HG03520 (cell line): ENCODE results near the gene OR52E8.
A peak's percentile ranks its signal among the peaks of the same experiment; 100 is the strongest.

ENCODE experiments used
- ATAC-seq: cut with Tn5 transposase; IDR thresholded peaks from one replicate; pipeline ENCODE4 v1.9.1; 2021; ENCODE audit warnings: mild to moderate bottlenecking, moderate library complexity; ENCODE audit not compliant: unreplicated experiment

OR52E8 gene

GRCh38 chr11:5857590-5857989 lies at the start of gene OR52E8:
Gene OR52E8 (minus strand): TSS chr11:5857690. CDS start chr11:5857690, 0 bp downstream.
- no peak for ATAC-seq

- no peak for ATAC-seq
Measured at GRCh38 chr11:5899534-5899933, 42.0 kb upstream of the OR52E8 start.

GRCh38 chr11:5892908-5893307 lies 35.4 kb upstream of the OR52E8 start, which contains the start of gene OR52E5:
Gene OR52E5 (plus strand): TSS chr11:5893208. CDS start chr11:5900777, 7,569 bp downstream.
- ATAC-seq, result no peak

- ATAC-seq, result no peak
Measured at GRCh38 chr11:5891216-5891800, 33.8 kb upstream of the OR52E8 start.

- ATAC-seq, result no peak
Measured at GRCh38 chr11:5887661-5888060, 30.2 kb upstream of the OR52E8 start.

GRCh38 chr11:5887172-5887571 lies 29.7 kb upstream of the OR52E8 start:
- no peak for ATAC-seq

GRCh38 chr11:5881756-5882155 lies 24.3 kb upstream of the OR52E8 start:
- no peak for ATAC-seq

GRCh38 chr11:5880329-5880728 lies 22.8 kb upstream of the OR52E8 start, which contains the start of gene OR52E4:
Gene OR52E4 (plus strand): TSS chr11:5880629. CDS start chr11:5884293, 3,664 bp downstream.
- ATAC-seq, result no peak

GRCh38 chr11:5878564-5878963 lies 21.1 kb upstream of the OR52E8 start:
- no peak for ATAC-seq

GRCh38 chr11:5865826-5866225 lies 8.3 kb upstream of the OR52E8 start:
- no peak for ATAC-seq

GRCh38 chr11:5851002-5851401 lies 6.5 kb downstream of the OR52E8 start:
- ATAC-seq, result no peak

- ATAC-seq, result no peak
Measured at GRCh38 chr11:5847711-5848110, 9.8 kb downstream of the OR52E8 start.

- ATAC-seq, result no peak
Measured at GRCh38 chr11:5846701-5847100, 10.8 kb downstream of the OR52E8 start.

- no peak for ATAC-seq
Measured at GRCh38 chr11:5841797-5842196, 15.7 kb downstream of the OR52E8 start, which contains the start of gene OR52E6. Gene OR52E6 (minus strand): TSS chr11:5841897. CDS start chr11:5841897, 0 bp downstream.

GRCh38 chr11:5837695-5838094 lies 19.8 kb downstream of the OR52E8 start:
- no peak for ATAC-seq

- no peak for ATAC-seq
Measured at GRCh38 chr11:5833446-5833845, 24.0 kb downstream of the OR52E8 start.

GRCh38 chr11:5831196-5831829 lies 26.2 kb downstream of the OR52E8 start:
- no peak for ATAC-seq

- peak; percentile 52 for ATAC-seq
Measured at GRCh38 chr11:5818245-5818886, 39.1 kb downstream of the OR52E8 start.

- no peak for ATAC-seq
Measured at GRCh38 chr11:5815534-5815933, 42.0 kb downstream of the OR52E8 start.

GRCh38 chr11:5809905-5810795 lies 47.3 kb downstream of the OR52E8 start:
- no peak for ATAC-seq

- ATAC-seq, result peak; percentile 13
Measured at GRCh38 chr11:5809122-5809519, 48.4 kb downstream of the OR52E8 start.
